Measurements from ENCODE around the gene NME3. TPM values are rescaled to one million over a fixed set of nuclear protein-coding genes. Genes with fewer than 3 reads are reported as not detected.

NME3 gene
- total and polyA plus RNA-seq, 2 of the 13 experiments (the other 11 are each of a cell fraction or from before 2014, with no cell fraction given) = 10.4 to 15.9 TPM

DNA sequence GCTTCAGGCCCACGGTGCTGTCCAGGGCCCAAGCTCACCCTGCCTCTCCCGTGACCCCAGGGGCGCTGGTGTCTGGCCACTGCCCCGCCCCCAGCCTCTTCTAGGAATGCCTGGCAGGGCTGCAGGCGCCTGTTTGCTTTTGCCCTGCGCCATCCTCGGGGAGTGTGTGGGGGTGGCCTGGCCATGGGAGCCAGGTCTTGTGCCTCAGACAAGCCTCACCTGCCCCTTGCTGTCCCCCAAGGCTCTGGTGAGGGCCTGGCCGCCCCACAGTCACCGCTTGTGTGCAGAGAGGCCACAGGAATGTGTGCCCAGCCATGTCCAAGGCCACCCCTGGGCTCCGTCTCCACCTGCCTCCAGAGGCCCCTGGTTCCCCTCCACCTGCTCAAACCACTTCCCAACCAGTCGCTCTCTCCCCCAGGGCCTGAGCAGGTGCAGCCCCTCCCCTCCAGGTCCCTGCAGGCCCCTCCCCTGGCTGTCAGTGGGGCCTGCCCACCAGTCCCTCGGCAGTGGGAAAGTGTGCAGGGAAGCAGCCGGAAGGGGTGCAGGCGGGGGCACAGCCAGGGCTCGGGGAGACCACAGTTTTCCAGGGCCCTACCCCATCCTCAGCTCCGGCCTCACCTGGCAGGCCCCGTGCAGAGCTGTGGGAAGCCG, 23.0 kb upstream of the NME3 start (continued):
- TF ChIP-seq MTF2 (CRISPR knock-in tag; IDR thresholded peaks at IDR 0.05; ENCODE audit: borderline replicate concordance) = no peak
- no peak for TF ChIP-seq ZBTB8A (CRISPR knock-in tag; IDR thresholded peaks at IDR 0.05; ENCODE audit: borderline replicate concordance, low read depth)
- TF ChIP-seq ZNF225 (CRISPR knock-in tag; IDR thresholded peaks at IDR 0.05) = no peak
- no peak for TF ChIP-seq GTF2F1 (IDR thresholded peaks at IDR 0.05; ENCODE audit: low read length)
- TF ChIP-seq, protein P1, sequence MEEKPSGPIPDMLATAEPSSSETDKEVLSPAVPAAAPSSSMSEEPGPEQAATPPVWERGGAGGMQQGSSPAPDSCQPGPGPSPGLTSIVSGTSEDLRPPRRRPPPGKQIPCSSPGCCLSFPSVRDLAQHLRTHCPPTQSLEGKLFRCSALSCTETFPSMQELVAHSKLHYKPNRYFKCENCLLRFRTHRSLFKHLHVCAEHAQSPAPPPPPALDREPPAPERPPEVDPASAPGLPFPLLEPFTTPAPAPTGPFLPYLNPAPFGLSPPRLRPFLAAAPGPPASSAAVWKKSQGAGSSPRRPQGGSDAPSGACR (CRISPR knock-in tag; IDR thresholded peaks at IDR 0.05) = 0 out of 2 replicates have a peak, but pooled peaks have one; percentile 51
- TF ChIP-seq ZNF121 (CRISPR knock-in tag; IDR thresholded peaks at IDR 0.05) = peak; percentile 62
- TF ChIP-seq, protein P2, sequence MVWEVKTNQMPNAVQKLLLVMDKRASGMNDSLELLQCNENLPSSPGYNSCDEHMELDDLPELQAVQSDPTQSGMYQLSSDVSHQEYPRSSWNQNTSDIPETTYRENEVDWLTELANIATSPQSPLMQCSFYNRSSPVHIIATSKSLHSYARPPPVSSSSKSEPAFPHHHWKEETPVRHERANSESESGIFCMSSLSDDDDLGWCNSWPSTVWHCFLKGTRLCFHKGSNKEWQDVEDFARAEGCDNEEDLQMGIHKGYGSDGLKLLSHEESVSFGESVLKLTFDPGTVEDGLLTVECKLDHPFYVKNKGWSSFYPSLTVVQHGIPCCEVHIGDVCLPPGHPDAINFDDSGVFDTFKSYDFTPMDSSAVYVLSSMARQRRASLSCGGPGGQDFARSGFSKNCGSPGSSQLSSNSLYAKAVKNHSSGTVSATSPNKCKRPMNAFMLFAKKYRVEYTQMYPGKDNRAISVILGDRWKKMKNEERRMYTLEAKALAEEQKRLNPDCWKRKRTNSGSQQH (CRISPR knock-in tag; IDR thresholded peaks at IDR 0.05; ENCODE audit: low read depth) = no peak
- no peak for TF ChIP-seq KIAA2018 (CRISPR knock-in tag; IDR thresholded peaks at IDR 0.05; ENCODE audit: borderline replicate concordance)
- no peak for TF ChIP-seq TBX3 (IDR thresholded peaks at IDR 0.05; ENCODE audit: borderline replicate concordance)
- no peak for TF ChIP-seq NFYC (CRISPR knock-in tag; IDR thresholded peaks at IDR 0.05)
- no peak for TF ChIP-seq CC2D1A (CRISPR knock-in tag; IDR thresholded peaks at IDR 0.05)
- TF ChIP-seq RBAK (CRISPR knock-in tag; IDR thresholded peaks at IDR 0.05) = no peak
- TF ChIP-seq GATA4 (IDR thresholded peaks at IDR 0.05; ENCODE audit: borderline replicate concordance, low read depth) = no peak
- TF ChIP-seq CBX5 (CRISPR knock-in tag; IDR thresholded peaks at IDR 0.05; ENCODE audit: borderline replicate concordance) = peak; percentile 48; the same call in 1 of the 2 replicates
- 0 out of 2 replicates have a peak, but pooled peaks have one; percentile 29 for TF ChIP-seq ZNF296 (CRISPR knock-in tag; conservative IDR thresholded peaks at IDR 0.05)
- peak in 1 of 2 experiments; percentile 61; a peak in 1 of 4 replicates for TF ChIP-seq POLR2A (IDR thresholded peaks at IDR 0.05; ENCODE audit: insufficient read depth in 1 of 2, low read depth in 2 of 2, low read length in 2 of 2)
- TF ChIP-seq, protein P3, sequence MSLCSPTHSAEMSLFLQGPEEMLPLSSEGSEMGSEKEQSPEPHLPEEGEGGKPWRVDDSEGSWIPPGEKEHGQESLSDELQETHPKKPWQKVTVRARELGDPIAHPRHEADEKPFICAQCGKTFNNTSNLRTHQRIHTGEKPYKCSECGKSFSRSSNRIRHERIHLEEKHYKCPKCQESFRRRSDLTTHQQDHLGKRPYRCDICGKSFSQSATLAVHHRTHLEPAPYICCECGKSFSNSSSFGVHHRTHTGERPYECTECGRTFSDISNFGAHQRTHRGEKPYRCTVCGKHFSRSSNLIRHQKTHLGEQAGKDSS (CRISPR knock-in tag; IDR thresholded peaks at IDR 0.05; ENCODE audit: borderline replicate concordance, low read depth) = 0 out of 2 replicates have a peak, but pooled peaks have one; percentile 36
- TF ChIP-seq ATF7-NPFF (CRISPR knock-in tag; IDR thresholded peaks at IDR 0.05; ENCODE audit: low read depth) = no peak
- no peak for TF ChIP-seq NKX3-1 (CRISPR knock-in tag; IDR thresholded peaks at IDR 0.05)
- TF ChIP-seq ZNF549 (CRISPR knock-in tag; IDR thresholded peaks at IDR 0.05) = no peak

All from HepG2 (cell line).